BJ (cell line): ENCODE measurements around the gene ZNF740. TPM values are rescaled to one million over a fixed set of nuclear protein-coding genes. Genes with fewer than 3 reads are reported as not detected.
"Not testable (repeated sequence)": the region's sequence is repeated elsewhere in the genome, so short reads cannot be mapped to it uniquely, and the experiment has no call there.

Source experiments
- CTCF ChIA-PET: fragments of 350-600 bp; formaldehyde crosslinking; extraction: SDS; loops from one replicate; lab custom pipeline; 2021; ENCODE audit warnings: antibody characterized with exemption, inconsistent platforms; lab: Yijun Ruan, JAX
- POLR2A ChIA-PET: fragments of 300-600 bp; sonication (Branson Sonifier 250); formaldehyde crosslinking; extraction: SDS; loops from one replicate; lab custom pipeline; 2021; ENCODE audit warnings: antibody characterized with exemption; lab: Charles Lee
- DNase-seq: peaks from one replicate; pipeline ENCODE4 v3.0.0-alpha.2; 2011; ENCODE audit warnings: low read depth
- H3K27me3 ChIP-seq: 2 replicates; pipeline ENCODE4 v1.6.0; 2011; ENCODE audit warnings: low read length; ENCODE audit not compliant: control insufficient read depth, insufficient read depth
- H3K36me3 ChIP-seq: 2 replicates; pipeline ENCODE4 v1.5.1; 2011; ENCODE audit warnings: low read length; ENCODE audit not compliant: control insufficient read depth, insufficient read depth
- H3K4me3 ChIP-seq: 2 replicates; pipeline ENCODE4 v1.5.1; 2011; ENCODE audit warnings: low read depth, mild to moderate bottlenecking, control low read depth, low read length
- CTCF ChIP-seq: IDR thresholded peaks from 2 replicates; pipeline ENCODE4 v1.5.1; 2011; ENCODE audit warnings: low read depth, mild to moderate bottlenecking, control low read depth, inconsistent platforms, low read length, moderate library complexity; ENCODE audit not compliant: insufficient read depth
- polyA plus RNA-seq: library from polyadenylated mRNA; depleted of rRNA; stranded (reverse); fragments of >200 nt; gene quantifications from 2 replicates; pipeline ENCODE4 v1.2.3, GENCODE V29; 2011

ZNF740 gene
- polyA plus RNA-seq, 1 experiment = 15.7 TPM

- Histone ChIP-seq H3K4me3 (no peak overlapping the region), H3K27me3 (no peaks in the 10 kb centered on the region), H3K36me3 (peaks cover 5% of the 10 kb centered on the region)
- ChIA-PET CTCF (interaction anchor here (1.1 to 8.2 kb wide), 8 partner anchors 8 to 176 kb away, joined by 3 to 69 read pairs (median 4); partner anchors contain the start of genes CSAD and ZNF740), POLR2A (no interaction called here)
- DNase-seq = no peak
- TF ChIP-seq CTCF = no peak
Measured at GRCh38 chr12:53172352-53172751, 8.2 kb upstream of the ZNF740 start.

- no peak for DNase-seq
- Histone ChIP-seq H3K27me3 (no peaks in the 10 kb centered on the region), H3K36me3 (peaks cover 5% of the 10 kb centered on the region), H3K4me3 (no peak overlapping the region)
- ChIA-PET CTCF (interaction anchor here (1.2 to 8.2 kb wide), 8 partner anchors 13 to 175 kb away, joined by 3 to 69 read pairs (median 4); no protein-coding TSS in a partner anchor), POLR2A (no interaction called here)
- no peak for TF ChIP-seq CTCF
Measured at GRCh38 chr12:53173085-53173715, 7.3 kb upstream of the ZNF740 start.

GRCh38 chr12:53174881-53175491, 5.5 kb upstream of the ZNF740 start:
- Histone ChIP-seq H3K36me3 (peaks cover 2% of the 10 kb centered on the region; the same call in 1 of the 2 replicates), H3K4me3 (no peak overlapping the region), H3K27me3 (no peaks in the 10 kb centered on the region)
- ChIA-PET CTCF (interaction anchor here (0.8 to 8.2 kb wide), 5 partner anchors 14 to 137 kb away, joined by 3 to 69 read pairs (median 3); no protein-coding TSS in a partner anchor), POLR2A (no interaction called here)
- no peak for DNase-seq
- TF ChIP-seq CTCF = peak; percentile 42

GRCh38 chr12:53176750-53177149, 3.8 kb upstream of the ZNF740 start:
- TF ChIP-seq CTCF = no peak
- no peak for DNase-seq
- H3K36me3 ChIP-seq = no peaks in the 10 kb centered on the region
- POLR2A ChIA-PET = no interaction called here
- no peaks in the 10 kb centered on the region for H3K27me3 ChIP-seq
- no peak overlapping the region for H3K4me3 ChIP-seq
- CTCF ChIA-PET = interaction anchor here (0.7 to 8.2 kb wide), 3 partner anchors 16 to 111 kb away, joined by 3 to 69 read pairs (median 6); no protein-coding TSS in a partner anchor

- POLR2A ChIA-PET, H3K36me3 ChIP-seq, H3K4me3 ChIP-seq, DNase-seq, H3K27me3 ChIP-seq: not testable (repeated sequence)
- CTCF ChIA-PET = interaction anchor here (0.7 to 8.2 kb wide), 3 partner anchors 17 to 112 kb away, joined by 3 to 69 read pairs (median 6); no protein-coding TSS in a partner anchor
Measured at GRCh38 chr12:53177447-53177846, 3.1 kb upstream of the ZNF740 start.

- DNase-seq, H3K4me3 ChIP-seq, H3K27me3 ChIP-seq, H3K36me3 ChIP-seq, POLR2A ChIA-PET: not testable (repeated sequence)
- CTCF ChIA-PET = interaction anchor here (0.6 kb wide), 1 partner anchor 120 kb away, joined by 3 read pairs; the partner anchor contains the start of gene MYG1
Measured at GRCh38 chr12:53178803-53179202, 1.7 kb upstream of the ZNF740 start.
